Peyer's patch (tissue), 4 donors: Measurements from ENCODE around the gene ARHGAP26. TPM values are rescaled to one million over a fixed set of nuclear protein-coding genes. Genes with fewer than 3 reads are reported as not detected.

Experiments
- DNase-seq, 3 donors: peaks; one replicate each; pipeline ENCODE4 v3.0.0-alpha.2; 2017 to 2019
- H3K27ac ChIP-seq, 4 donors: fragments of 200-600 bp; sonication (generic); one replicate each; pipeline ENCODE4 v1.5.1; 2016 to 2019
- H3K27me3 ChIP-seq, 2 donors: fragments of 200-600 bp; sonication (generic); one replicate each; pipeline ENCODE4 v1.5.1; 2019
- H3K36me3 ChIP-seq, 3 donors: fragments of 200-600 bp; sonication (generic); one replicate each; pipeline ENCODE4 v1.5.1; 2016 to 2019
- H3K4me1 ChIP-seq, 4 donors: fragments of 200-600 bp; sonication (generic); one replicate each; pipeline ENCODE4 v1.5.1; 2016 to 2019
- H3K4me3 ChIP-seq, 4 donors: fragments of 200-600 bp; sonication (generic); 1 replicate in 3 of 4; 2 replicates in 1 of 4; pipeline ENCODE4 v1.5.1; 2016 to 2019; ENCODE audit warnings: mild to moderate bottlenecking in 1 of 4
- H3K9me3 ChIP-seq, 4 donors: fragments of 200-600 bp; sonication (generic); one replicate each; pipeline ENCODE4 v1.5.1; 2016 to 2019; ENCODE audit warnings: mild to moderate bottlenecking in 1 of 4
- POLR2A ChIP-seq, 2 donors: fragments of 450-650 bp; IDR thresholded peaks; one replicate each; pipeline ENCODE4 v1.5.1; 2017; ENCODE audit warnings: antibody characterized with exemption in 2 of 2, mild to moderate bottlenecking in 2 of 2, moderate library complexity in 2 of 2
- total RNA-seq, 4 donors: library from RNA; depleted of rRNA; stranded (reverse); fragments of >200 nt; gene quantifications; one replicate each; pipeline ENCODE4 v1.1.0, GENCODE V29; 2016
- TF ChIP-seq, protein P1 (sequence below), 6 experiments: fragments of 450-650 bp in 4 of 6; fragments of 200-600 bp in 2 of 6; sonication (generic) in 1 of 6; IDR thresholded peaks; one replicate each; pipeline ENCODE4 v1.5.1; 2017 to 2019; ENCODE audit warnings: antibody characterized with exemption in 6 of 6, mild to moderate bottlenecking in 3 of 6, moderate library complexity in 1 of 6

ARHGAP26 gene
- total RNA-seq, 4 donors from 2014 or later: 60.1 to 180 (median 126) TPM

DNA sequence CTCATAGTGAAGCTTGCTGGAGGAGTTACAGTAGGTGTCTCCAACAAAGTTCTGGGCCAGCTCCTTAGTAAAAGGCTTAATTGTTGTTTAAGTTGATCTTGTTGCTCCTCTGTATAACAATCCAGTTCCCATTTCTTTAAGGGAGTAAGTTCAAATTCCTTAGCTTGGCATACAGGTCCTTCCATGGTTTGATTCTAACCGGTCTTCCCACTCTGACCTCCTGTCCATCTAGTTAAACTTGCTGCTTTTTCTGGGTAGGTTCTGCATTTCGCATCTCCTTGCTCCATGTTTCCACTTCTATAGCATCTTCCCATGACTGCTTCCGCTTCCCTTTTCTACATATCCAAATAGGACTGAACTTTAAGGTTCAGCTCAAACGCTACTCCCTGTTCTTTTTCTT, 95.5 kb downstream of the ARHGAP26 start:
- no peaks in the 10 kb centered on the region for H3K9me3 ChIP-seq
- H3K4me3 ChIP-seq: no peak overlapping the region
- no peak for DNase-seq
- no peaks in the 10 kb centered on the region for H3K36me3 ChIP-seq
- TF ChIP-seq, protein P1, sequence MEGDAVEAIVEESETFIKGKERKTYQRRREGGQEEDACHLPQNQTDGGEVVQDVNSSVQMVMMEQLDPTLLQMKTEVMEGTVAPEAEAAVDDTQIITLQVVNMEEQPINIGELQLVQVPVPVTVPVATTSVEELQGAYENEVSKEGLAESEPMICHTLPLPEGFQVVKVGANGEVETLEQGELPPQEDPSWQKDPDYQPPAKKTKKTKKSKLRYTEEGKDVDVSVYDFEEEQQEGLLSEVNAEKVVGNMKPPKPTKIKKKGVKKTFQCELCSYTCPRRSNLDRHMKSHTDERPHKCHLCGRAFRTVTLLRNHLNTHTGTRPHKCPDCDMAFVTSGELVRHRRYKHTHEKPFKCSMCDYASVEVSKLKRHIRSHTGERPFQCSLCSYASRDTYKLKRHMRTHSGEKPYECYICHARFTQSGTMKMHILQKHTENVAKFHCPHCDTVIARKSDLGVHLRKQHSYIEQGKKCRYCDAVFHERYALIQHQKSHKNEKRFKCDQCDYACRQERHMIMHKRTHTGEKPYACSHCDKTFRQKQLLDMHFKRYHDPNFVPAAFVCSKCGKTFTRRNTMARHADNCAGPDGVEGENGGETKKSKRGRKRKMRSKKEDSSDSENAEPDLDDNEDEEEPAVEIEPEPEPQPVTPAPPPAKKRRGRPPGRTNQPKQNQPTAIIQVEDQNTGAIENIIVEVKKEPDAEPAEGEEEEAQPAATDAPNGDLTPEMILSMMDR (IDR thresholded peaks at IDR 0.05): no peak
- TF ChIP-seq POLR2A (IDR thresholded peaks at IDR 0.05): no peak
- no peak overlapping the region for H3K27ac ChIP-seq
- no peaks in the 10 kb centered on the region for H3K27me3 ChIP-seq
- H3K4me1 ChIP-seq: peaks cover 0 to 41% (median 5%) of the 10 kb centered on the region in 4 donors

DNA sequence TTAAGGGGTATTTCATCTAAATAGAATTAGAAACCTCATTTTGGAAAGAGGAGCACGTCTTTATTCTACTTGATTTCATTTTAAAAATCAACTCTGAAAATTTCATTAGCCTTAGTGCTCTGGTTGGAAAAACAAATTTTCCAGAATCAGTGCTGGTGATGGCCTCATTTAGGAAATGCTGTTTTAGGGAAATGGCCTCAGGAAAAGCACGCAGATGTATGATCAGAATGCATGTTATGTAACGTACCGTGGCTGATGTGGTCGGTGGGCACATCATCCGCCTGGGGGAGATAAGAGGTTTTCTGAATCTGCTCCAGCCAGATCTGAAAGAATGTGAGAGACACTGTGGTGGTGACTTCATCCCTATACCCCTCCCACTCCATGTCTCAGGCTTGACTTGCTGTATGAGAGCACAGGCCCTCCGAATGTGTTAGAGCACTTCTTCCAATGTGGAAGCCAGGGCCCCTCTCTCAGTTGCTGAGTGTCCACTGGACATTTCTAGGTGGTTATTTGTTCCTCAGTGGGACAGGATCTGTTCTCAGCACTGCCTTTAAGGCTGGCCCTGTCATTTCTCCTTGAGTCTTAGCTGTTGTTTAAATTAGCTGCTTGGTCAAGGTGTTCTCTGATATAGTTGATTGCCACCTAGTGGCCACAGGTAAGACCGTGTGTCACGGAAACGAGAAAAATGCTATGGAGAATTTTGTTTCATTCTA, 96.5 kb downstream of the ARHGAP26 start:
- Histone ChIP-seq H3K4me3 (no peak overlapping the region), H3K4me1 (peaks cover 0 to 40% (median 8%) of the 10 kb centered on the region in 4 donors), H3K9me3 (no peaks in the 10 kb centered on the region), H3K27ac (peak overlapping the region in 1 of 4 donors; percentile 12), H3K36me3 (no peaks in the 10 kb centered on the region), H3K27me3 (no peaks in the 10 kb centered on the region)
- TF ChIP-seq, protein P1 (IDR thresholded peaks at IDR 0.05): peak; percentile 48 to 95 (median 87)
- TF ChIP-seq POLR2A (IDR thresholded peaks at IDR 0.05): no peak
- DNase-seq: peak in 2 of 3 donors; percentile 37 to 77

DNA sequence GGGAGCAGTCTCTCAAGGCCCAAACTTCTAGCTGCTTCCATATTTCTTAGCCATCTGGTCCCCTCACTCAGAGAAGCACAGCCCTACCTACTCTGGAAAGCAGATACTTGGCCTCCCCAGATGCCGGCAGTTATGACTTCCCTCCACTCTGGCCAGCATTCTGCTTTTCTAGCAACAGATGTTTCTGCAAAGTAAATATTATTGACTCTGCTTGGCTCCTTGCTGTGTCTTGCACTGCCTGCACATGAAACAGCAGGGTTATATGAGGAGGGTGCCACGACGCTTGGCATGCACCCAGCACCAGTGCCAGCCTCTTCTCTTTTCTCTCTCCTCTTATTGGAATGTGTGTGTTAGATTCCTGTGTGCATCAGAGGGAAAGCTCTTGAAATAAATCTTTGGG, 99.7 kb downstream of the ARHGAP26 start:
- Histone ChIP-seq H3K4me3 (no peak overlapping the region), H3K4me1 (peaks cover 0 to 60% (median 11%) of the 10 kb centered on the region in 4 donors), H3K36me3 (no peaks in the 10 kb centered on the region), H3K27ac (peak overlapping the region in 3 of 4 donors; percentile 74 to 84 (median 83)), H3K27me3 (no peaks in the 10 kb centered on the region), H3K9me3 (no peaks in the 10 kb centered on the region)
- DNase-seq: no peak
- TF ChIP-seq POLR2A (IDR thresholded peaks at IDR 0.05): no peak
- TF ChIP-seq, protein P1 (IDR thresholded peaks at IDR 0.05): no peak

DNA sequence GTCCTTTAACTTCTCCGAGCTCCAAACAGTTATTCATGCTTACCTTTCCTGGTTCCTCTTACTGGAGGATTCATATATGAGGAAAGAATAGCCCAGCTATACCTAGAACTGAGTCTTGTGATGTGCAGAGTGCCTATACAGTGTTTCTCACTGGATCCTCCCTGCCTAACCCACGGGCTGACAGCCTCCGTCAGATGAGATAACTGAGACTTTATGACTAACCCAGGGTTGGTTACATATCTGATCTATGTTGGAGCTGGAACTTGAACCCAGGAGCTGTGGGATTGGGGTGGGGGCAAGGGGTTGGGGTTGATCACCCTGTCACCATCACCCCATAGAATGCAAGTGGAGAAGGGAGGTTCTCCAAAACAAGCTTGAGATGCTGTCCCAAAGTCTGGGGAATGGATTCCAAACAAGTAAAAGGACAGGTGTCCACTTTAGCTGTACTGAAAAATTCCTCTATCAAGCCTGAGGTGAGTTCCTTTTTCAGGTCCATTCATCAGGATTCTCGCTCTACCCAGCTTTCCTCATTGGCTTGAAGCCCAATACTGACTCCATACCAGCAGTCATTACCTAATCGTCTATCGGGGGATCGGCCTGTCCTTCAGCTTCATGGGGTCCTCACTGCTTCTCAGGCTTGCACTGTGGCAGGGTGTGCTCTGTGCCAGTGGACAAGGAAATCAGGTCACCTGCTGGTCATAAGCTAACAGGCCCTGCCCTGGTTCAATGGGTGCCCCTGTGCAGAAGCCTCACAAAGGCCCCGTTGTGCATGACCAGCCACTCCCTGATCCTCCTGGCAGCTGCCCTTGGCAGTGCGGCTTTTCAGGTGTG, 100.6 kb downstream of the ARHGAP26 start:
- no peak overlapping the region for H3K4me3 ChIP-seq
- H3K36me3 ChIP-seq: no peaks in the 10 kb centered on the region
- TF ChIP-seq POLR2A (IDR thresholded peaks at IDR 0.05): peak; percentile 9 to 61
- TF ChIP-seq, protein P1 (IDR thresholded peaks at IDR 0.05): peak in 3 of 6 experiments; percentile 17 to 42 (median 36)
- peak in 2 of 3 donors; percentile 81 to 82 for DNase-seq
- H3K9me3 ChIP-seq: no peaks in the 10 kb centered on the region
- peak overlapping the region in 3 of 4 donors; percentile 74 to 84 (median 83) for H3K27ac ChIP-seq
- no peaks in the 10 kb centered on the region for H3K27me3 ChIP-seq
- H3K4me1 ChIP-seq: peaks cover 0 to 69% (median 11%) of the 10 kb centered on the region in 4 donors

DNA sequence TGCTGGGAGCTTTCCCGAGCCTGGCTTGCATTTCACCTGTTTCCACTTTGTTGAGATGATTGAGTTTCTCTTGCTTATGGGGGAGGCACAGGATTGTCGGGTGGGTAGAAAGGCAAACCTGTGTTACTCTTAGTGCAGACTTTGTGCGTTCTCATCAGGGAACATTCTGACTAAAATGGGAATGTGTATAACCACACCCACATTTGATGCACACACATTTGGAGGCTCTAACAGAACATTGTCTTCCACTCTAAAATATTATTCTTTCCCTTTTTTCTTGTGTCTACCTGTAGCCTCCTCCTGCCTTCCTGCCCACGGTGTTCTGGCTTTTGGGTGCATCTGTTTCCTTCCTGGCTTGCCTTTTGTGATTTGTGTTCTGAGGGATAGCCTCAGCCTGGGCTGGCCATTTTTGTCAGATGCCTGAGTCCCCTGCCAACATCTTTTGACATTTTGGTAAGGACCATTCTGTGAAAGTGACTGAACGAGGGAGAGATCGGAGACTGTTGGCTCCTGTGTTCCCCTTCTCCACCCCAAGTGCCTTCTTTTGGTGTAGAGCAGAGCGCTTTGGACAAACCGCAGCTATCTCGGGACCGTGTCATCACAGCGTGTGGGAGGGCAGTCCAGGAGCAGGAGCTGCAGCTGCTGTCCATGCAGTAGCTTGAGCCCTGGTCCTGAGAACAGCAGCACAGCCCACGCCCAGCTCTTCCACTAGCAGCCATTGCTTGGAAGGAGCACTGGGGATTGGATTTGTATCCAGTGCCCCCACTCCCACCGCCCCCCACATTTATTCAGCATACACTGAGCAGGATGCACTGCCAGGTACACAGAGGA, 101.4 kb downstream of the ARHGAP26 start:
- DNase-seq: no peak
- no peaks in the 10 kb centered on the region for H3K36me3 ChIP-seq
- TF ChIP-seq POLR2A (IDR thresholded peaks at IDR 0.05): no peak
- TF ChIP-seq, protein P1 (IDR thresholded peaks at IDR 0.05): no peak
- no peaks in the 10 kb centered on the region for H3K9me3 ChIP-seq
- peaks cover 0 to 73% (median 11%) of the 10 kb centered on the region in 4 donors for H3K4me1 ChIP-seq
- H3K27me3 ChIP-seq: no peaks in the 10 kb centered on the region
- peak overlapping the region in 3 of 4 donors; percentile 74 to 84 (median 83) for H3K27ac ChIP-seq
- H3K4me3 ChIP-seq: no peak overlapping the region
